HepG2 (cell line): Measurements from ENCODE around the gene PPM1K.

ENCODE experiments used
- BCL6 ChIP-seq: IDR thresholded peaks from 2 replicates; pipeline ENCODE4 v1.6.1; 2016; ENCODE audit warnings: missing genetic modification reagents, missing compliant biosample characterization
- CENPT ChIP-seq: sonication (generic); formaldehyde crosslinking; IDR thresholded peaks from 2 replicates; pipeline ENCODE4 v1.8.0; 2022; ENCODE audit warnings: low read depth, mild to moderate bottlenecking, moderate library complexity, missing genetic modification reagents
- ELK4 ChIP-seq: sonication (generic); formaldehyde crosslinking; IDR thresholded peaks from 2 replicates; pipeline ENCODE4 v1.9.0; 2021; ENCODE audit warnings: missing genetic modification reagents, borderline replicate concordance
- KIAA2018 ChIP-seq: sonication (generic); formaldehyde crosslinking; IDR thresholded peaks from 2 replicates; pipeline ENCODE4 v1.5.0; 2020; ENCODE audit warnings: mild to moderate bottlenecking, missing genetic modification reagents, borderline replicate concordance
- NFATC3 ChIP-seq: sonication (generic); formaldehyde crosslinking; IDR thresholded peaks from 2 replicates; pipeline ENCODE4 v1.5.1; 2020; ENCODE audit warnings: mild to moderate bottlenecking, missing genetic modification reagents
- POLR2AphosphoS2 ChIP-seq: IDR thresholded peaks from 2 replicates; pipeline ENCODE4 v1.6.1; 2011; ENCODE audit warnings: low read depth, low read length, improper control_type of control experiment
- POLR2AphosphoS5 ChIP-seq: IDR thresholded peaks from 2 replicates; pipeline ENCODE4 v1.6.1; 2012; ENCODE audit warnings: low read depth, low read length
- TBP ChIP-seq: sonication (generic); formaldehyde crosslinking; IDR thresholded peaks from 2 replicates; pipeline ENCODE4 v1.5.0; 2020; ENCODE audit warnings: missing genetic modification reagents
- ZBTB25 ChIP-seq: IDR thresholded peaks from 2 replicates; pipeline ENCODE4 v1.6.1; 2018; ENCODE audit warnings: missing genetic modification reagents
- ZBTB43 ChIP-seq: sonication (generic); formaldehyde crosslinking; conservative IDR thresholded peaks from 2 replicates; pipeline ENCODE4 v1.4.0; 2020; ENCODE audit warnings: missing genetic modification reagents
- ZFX ChIP-seq: sonication (generic); formaldehyde crosslinking; IDR thresholded peaks from 2 replicates; pipeline ENCODE4 v1.4.0; 2020; ENCODE audit warnings: mild to moderate bottlenecking, low read depth, missing genetic modification reagents, moderate library complexity
- ZMYM3 ChIP-seq: sonication (generic); formaldehyde crosslinking; IDR thresholded peaks from 2 replicates; pipeline ENCODE4 v1.5.1; 2020; ENCODE audit warnings: mild to moderate bottlenecking, missing genetic modification reagents
- ZNF572 ChIP-seq: sonication (generic); formaldehyde crosslinking; IDR thresholded peaks from 2 replicates; pipeline ENCODE4 v1.5.1; 2020; ENCODE audit warnings: mild to moderate bottlenecking, missing genetic modification reagents
- ZNF800 ChIP-seq: sonication (generic); formaldehyde crosslinking; IDR thresholded peaks from 2 replicates; pipeline ENCODE4 v1.4.0; 2020; ENCODE audit warnings: missing genetic modification reagents

DNA sequence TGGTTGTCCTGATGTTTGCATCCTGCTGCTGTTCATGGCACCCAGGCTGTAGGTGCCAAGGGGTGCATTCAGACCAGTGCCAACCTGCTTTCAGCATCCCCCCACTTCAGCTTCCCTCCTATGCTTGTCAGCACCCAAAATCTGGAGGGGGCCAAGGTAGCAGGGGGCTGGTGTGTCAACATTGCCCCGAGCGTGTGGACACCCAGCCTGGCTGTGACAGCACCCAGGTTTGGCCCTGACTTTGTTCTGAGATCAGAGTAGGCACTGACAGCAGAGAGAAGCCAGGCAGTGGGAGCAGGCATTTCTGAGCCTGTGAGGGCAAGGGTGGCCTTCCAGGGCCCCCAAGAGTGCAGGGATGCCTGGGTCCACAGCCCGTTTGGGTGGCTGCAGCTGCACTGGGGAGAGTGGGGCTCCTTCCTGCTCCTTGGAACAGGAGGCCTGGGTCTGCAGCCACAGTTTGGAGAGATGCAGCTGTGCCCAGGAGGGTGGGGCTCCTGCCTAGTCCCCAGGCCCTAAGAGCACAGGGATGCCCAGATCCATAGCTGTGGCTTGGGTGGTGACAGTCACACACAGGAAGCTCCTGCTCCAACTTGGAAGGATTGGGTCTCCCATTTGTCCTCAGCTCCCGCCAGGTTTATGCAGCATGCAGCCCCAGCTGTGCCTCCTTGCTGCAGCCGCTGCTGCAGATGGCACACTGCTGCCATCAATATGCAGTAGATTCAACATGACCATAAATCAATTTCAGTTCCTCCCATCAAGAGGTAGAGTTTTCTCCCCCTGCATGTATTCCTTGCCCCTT, 12.3 kb upstream of the PPM1K start:
- TF ChIP-seq ZNF572 (no peak), POLR2AphosphoS2 (no peak), POLR2AphosphoS5 (no peak), CENPT (no peak), NFATC3 (no peak), KIAA2018 (CRISPR knock-in tag) (no peak), ZNF800 (no peak), ZFX (CRISPR knock-in tag) (no peak), ZBTB43 (no peak), BCL6 (CRISPR knock-in tag) (no peak), TBP (CRISPR knock-in tag) (no peak), ZMYM3 (CRISPR knock-in tag) (no peak), ZBTB25 (CRISPR knock-in tag) (no peak), ELK4 (no peak)
